IMR-90 (cell line): Measurements from ENCODE around the gene PCP4. TPM values are rescaled to one million over a fixed set of nuclear protein-coding genes. Genes with fewer than 3 reads are reported as not detected.

Experiments used
- ATAC-seq: fragments of 200-7000 bp; cut with Tn5 transposase; 2 replicates; pipeline ENCODE4 v1.9.1; 2020; ENCODE audit warnings: low read depth, mild to moderate bottlenecking, moderate library complexity
- BruUV-seq: library from RNA; stranded (reverse); fragments of 400-500 nt; replicated peaks from 2 replicates; lab custom pipeline; 2021; lab: Mats Ljungman, UMichigan
- CTCF ChIA-PET: fragments of 300-600 bp; formaldehyde crosslinking; extraction: SDS; loops from one replicate; lab custom pipeline; 2021; ENCODE audit warnings: antibody characterized with exemption; lab: Yijun Ruan, JAX
- POLR2A ChIA-PET: fragments of 300-600 bp; sonication (Branson Sonifier 250); formaldehyde crosslinking; loops from one replicate; lab custom pipeline; 2022; ENCODE audit warnings: antibody characterized with exemption; ENCODE audit not compliant: unreplicated experiment; lab: Charles Lee
- DNase-seq: peaks from one replicate; pipeline ENCODE4 v3.0.0; 2013
- H2AFZ ChIP-seq: replicated peaks from 2 replicates; pipeline ENCODE3; 2013; ENCODE audit warnings: low read length, mild to moderate bottlenecking; ENCODE audit not compliant: poor library complexity
- H2AK5ac ChIP-seq: 2 replicates; pipeline ENCODE4 v1.6.1; 2013; ENCODE audit warnings: low read depth, low read length, inconsistent platforms
- H2AK9ac ChIP-seq: replicated peaks from 2 replicates; pipeline ENCODE3; 2013; ENCODE audit warnings: mild to moderate bottlenecking, low read depth, low read length, moderate library complexity; ENCODE audit not compliant: poor library complexity
- H2BK120ac ChIP-seq: 2 replicates; pipeline ENCODE4 v1.6.1; 2013; ENCODE audit warnings: low read depth, low read length, inconsistent platforms
- H2BK15ac ChIP-seq: 3 replicates; pipeline ENCODE4 v1.6.1; 2013; ENCODE audit warnings: low read depth, low read length, inconsistent platforms
- H2BK20ac ChIP-seq: 2 replicates; pipeline ENCODE4 v1.6.1; 2013; ENCODE audit warnings: low read depth, mild to moderate bottlenecking, inconsistent platforms, low read length, moderate library complexity
- H2BK5ac ChIP-seq: 2 replicates; pipeline ENCODE4 v1.6.1; 2013; ENCODE audit warnings: mild to moderate bottlenecking, low read depth, low read length, inconsistent platforms; ENCODE audit not compliant: poor library complexity, severe bottlenecking
- H3K14ac ChIP-seq: replicated peaks from 2 replicates; pipeline ENCODE4 v1.6.1; 2013; ENCODE audit warnings: low read depth, low read length, inconsistent platforms
- H3K18ac ChIP-seq: 2 replicates; pipeline ENCODE4 v1.6.1; 2013; ENCODE audit warnings: low read depth, low read length, control low read depth
- H3K23ac ChIP-seq: 2 replicates; pipeline ENCODE4 v1.6.1; 2013; ENCODE audit warnings: low read depth, low read length, inconsistent platforms
- H3K27ac ChIP-seq: 2 replicates; pipeline ENCODE4 v1.5.1; 2013; ENCODE audit warnings: mild to moderate bottlenecking, control low read depth, low read length; ENCODE audit not compliant: insufficient read depth
- H3K27me3 ChIP-seq: 2 replicates; pipeline ENCODE4 v1.6.1; 2013; ENCODE audit warnings: low read length; ENCODE audit not compliant: control insufficient read depth, insufficient read depth
- H3K36me3 ChIP-seq: 2 replicates; pipeline ENCODE4 v1.6.1; 2013; ENCODE audit warnings: low read length, mixed read lengths; ENCODE audit not compliant: control insufficient read depth, insufficient read depth
- H3K4ac ChIP-seq: 2 replicates; pipeline ENCODE4 v1.6.1; 2013; ENCODE audit warnings: low read depth, low read length, inconsistent platforms
- H3K4me1 ChIP-seq: 2 replicates; pipeline ENCODE4 v1.6.1; 2013; ENCODE audit warnings: low read length, mixed read lengths; ENCODE audit not compliant: control insufficient read depth, insufficient read depth
- H3K4me2 ChIP-seq: 2 replicates; pipeline ENCODE4 v1.6.1; 2013; ENCODE audit warnings: low read depth, mild to moderate bottlenecking, control low read depth, low read length, moderate library complexity
- H3K4me3 ChIP-seq: 2 replicates; pipeline ENCODE4 v1.5.1; 2013; ENCODE audit warnings: low read depth, mild to moderate bottlenecking, control low read depth, low read length, moderate library complexity; ENCODE audit not compliant: insufficient read depth
- H3K56ac ChIP-seq: 2 replicates; pipeline ENCODE4 v1.6.1; 2013; ENCODE audit warnings: low read length, inconsistent platforms; ENCODE audit not compliant: insufficient read depth; ENCODE audit errors: extremely low read depth
- H3K79me1 ChIP-seq, 2 experiments: 2 replicates each; pipeline ENCODE4 v1.6.1; 2013; ENCODE audit warnings: low read length in 2 of 2, inconsistent platforms in 1 of 2, low read depth in 1 of 2
- H3K9ac ChIP-seq: 2 replicates; pipeline ENCODE4 v1.6.1; 2013; ENCODE audit warnings: low read depth, low read length, control low read depth
- H3K9me1 ChIP-seq: 2 replicates; pipeline ENCODE4 v1.6.1; 2013; ENCODE audit warnings: low read length, inconsistent platforms; ENCODE audit not compliant: insufficient read depth
- H3K9me3 ChIP-seq: 2 replicates; pipeline ENCODE4 v1.6.1; 2013; ENCODE audit warnings: low read length; ENCODE audit not compliant: control insufficient read depth, insufficient read depth
- H4K20me1 ChIP-seq: 2 replicates; pipeline ENCODE4 v1.6.1; 2013; ENCODE audit warnings: low read length, inconsistent platforms; ENCODE audit not compliant: insufficient read depth
- H4K5ac ChIP-seq: 2 replicates; pipeline ENCODE4 v1.6.1; 2013; ENCODE audit warnings: mild to moderate bottlenecking, low read depth, low read length, control low read depth
- H4K8ac ChIP-seq, 2 experiments: 2 replicates each; pipeline ENCODE4 v1.6.1; 2013; ENCODE audit warnings: low read depth in 2 of 2, low read length in 2 of 2, control low read depth in 1 of 2, inconsistent platforms in 1 of 2
- H4K91ac ChIP-seq: 2 replicates; pipeline ENCODE4 v1.6.1; 2013; ENCODE audit warnings: low read depth, low read length, inconsistent platforms; ENCODE audit not compliant: insufficient read depth
- BHLHE40 ChIP-seq: fragments of 150-350 bp; IDR thresholded peaks from 2 replicates; pipeline ENCODE4 v1.6.1; 2016; ENCODE audit warnings: mild to moderate bottlenecking, low read depth, low read length
- CEBPB ChIP-seq: IDR thresholded peaks from 2 replicates; pipeline ENCODE4 v1.6.1; 2012; ENCODE audit warnings: low read depth, low read length, improper control_type of control experiment
- CHD1 ChIP-seq: IDR thresholded peaks from 2 replicates; pipeline ENCODE4 v1.6.1; 2012; ENCODE audit warnings: low read depth, low read length, improper control_type of control experiment
- CTCF ChIP-seq: conservative IDR thresholded peaks from 2 replicates; pipeline ENCODE4 v1.5.1; 2012; ENCODE audit warnings: mild to moderate bottlenecking, low read depth, low read length, improper control_type of control experiment
- ELK1 ChIP-seq: fragments of 150-350 bp; IDR thresholded peaks from 2 replicates; pipeline ENCODE4 v1.6.1; 2016; ENCODE audit warnings: low read depth, mild to moderate bottlenecking, low read length, moderate library complexity, borderline replicate concordance
- FOS ChIP-seq: fragments of 150-350 bp; IDR thresholded peaks from 2 replicates; pipeline ENCODE4 v1.6.1; 2016; ENCODE audit warnings: low read depth, low read length
- MAFK ChIP-seq: IDR thresholded peaks from 2 replicates; pipeline ENCODE4 v1.6.1; 2012; ENCODE audit warnings: low read depth, low read length, improper control_type of control experiment
- MXI1 ChIP-seq: IDR thresholded peaks from 2 replicates; pipeline ENCODE4 v1.6.1; 2012; ENCODE audit warnings: low read depth, mild to moderate bottlenecking, low read length, moderate library complexity, borderline replicate concordance
- NFE2L2 ChIP-seq: fragments of 150-350 bp; IDR thresholded peaks from 2 replicates; pipeline ENCODE4 v1.6.1; 2016; ENCODE audit warnings: low read depth, mild to moderate bottlenecking, low read length
- POLR2A ChIP-seq: IDR thresholded peaks from 2 replicates; pipeline ENCODE4 v1.6.1; 2012; ENCODE audit warnings: mild to moderate bottlenecking, low read depth, low read length
- RAD21 ChIP-seq: IDR thresholded peaks from 2 replicates; pipeline ENCODE4 v1.6.1; 2012; ENCODE audit warnings: low read length, improper control_type of control experiment
- RCOR1 ChIP-seq: IDR thresholded peaks from 2 replicates; pipeline ENCODE4 v1.6.1; 2012; ENCODE audit warnings: mild to moderate bottlenecking, low read length, improper control_type of control experiment; ENCODE audit not compliant: insufficient replicate concordance
- SMC3 ChIP-seq: fragments of 150-350 bp; IDR thresholded peaks from 2 replicates; pipeline ENCODE4 v1.6.1; 2016; ENCODE audit warnings: low read depth, mild to moderate bottlenecking, antibody characterized with exemption, low read length, moderate library complexity
- USF2 ChIP-seq: fragments of 150-350 bp; IDR thresholded peaks from 2 replicates; pipeline ENCODE4 v1.6.1; 2017; ENCODE audit warnings: mild to moderate bottlenecking, antibody characterized with exemption, low read length, low read depth
- WGBS, 2 experiments: methylation state at CpG; one replicate each; pipeline versions ENCODE4 v1.1.5 to v1.1.7; 2013; ENCODE audit warnings: missing lambda C conversion rate in 2 of 2; ENCODE audit not compliant: insufficient read length in 1 of 2; ENCODE audit errors: extremely low coverage in 2 of 2; 5-methylcytosine and 5-hydroxymethylcytosine counted together
- dilution Hi-C: fragments of 300-500 bp; cut with HindIII; formaldehyde crosslinking; loops from one replicate; pipeline ENCODE4 v1.14.3; 2018; ENCODE audit warnings: low sequenced_read_pairs; ENCODE audit not compliant: unreplicated experiment
- in situ Hi-C: fragments of 300-500 bp; cut with MboI; formaldehyde crosslinking; loops from 3 replicates; pipeline ENCODE4 v1.14.3; 2019; ENCODE audit warnings: low sequenced_read_pairs, inconsistent platforms, mixed read lengths
- intact Hi-C: fragments of 100-400 bp; cut with micrococcal nuclease; formaldehyde crosslinking; loops from 2 replicates; pipeline ENCODE4 v1.10.0; 2022
- polyA plus RNA-seq, 3 experiments: library from polyadenylated mRNA; depleted of rRNA; stranded (reverse); fragments of >200 nt; gene quantifications; 2 replicates each; pipeline ENCODE4 v1.2.3, GENCODE V29; 2012; ENCODE audit warnings: low replicate concordance in 1 of 3
- total RNA-seq: library from RNA; depleted of rRNA; stranded (reverse); fragments of >200 nt; gene quantifications from 2 replicates; pipeline ENCODE4 v1.2.3, GENCODE V29; 2012

Gene PCP4
- total and polyA plus RNA-seq, 2 of the 4 experiments (the other 2 are of a cell fraction) = not detected

GRCh38 chr21:39891111-39891510 is 23.9 kb downstream of the PCP4 start:
- DNase-seq = no peak
- no peak overlapping the region for H2BK120ac ChIP-seq
- intact Hi-C loops (no loop called here), in situ Hi-C loops (no loop called here), dilution Hi-C loops (no loop called here)
- ChIA-PET POLR2A (no interaction called here), CTCF (no interaction called here)
- H2AK9ac ChIP-seq = no peak overlapping the region
- 45% methylated on average over 2 of the region's 5 CpGs; no CpG with 5 or more reads in 1 of the 2 experiments for WGBS, 2 experiments
- no peaks in the 10 kb centered on the region for H4K20me1 ChIP-seq
- no peaks in the 10 kb centered on the region for H3K36me3 ChIP-seq
- no peak overlapping the region for H2AK5ac ChIP-seq
- no peaks in the 10 kb centered on the region for H3K9me1 ChIP-seq
- no peaks in the 10 kb centered on the region for H3K79me1 ChIP-seq
- no peak overlapping the region for H4K91ac ChIP-seq
- peaks cover 27% of the 10 kb centered on the region for H3K9me3 ChIP-seq
- no peak overlapping the region for H3K4me3 ChIP-seq
- ATAC-seq = no peak
- no peak overlapping the region for H4K5ac ChIP-seq
- BruUV-seq = no TSS peak
- no peak for TF ChIP-seq RAD21
- no peak for TF ChIP-seq CEBPB
- no peak for TF ChIP-seq SMC3
- TF ChIP-seq NFE2L2 = no peak
- no peak for TF ChIP-seq RCOR1
- no peak for TF ChIP-seq ELK1
- TF ChIP-seq POLR2A = no peak
- TF ChIP-seq FOS = no peak
- TF ChIP-seq BHLHE40 = no peak
- no peak for TF ChIP-seq USF2
- no peak for TF ChIP-seq CHD1
- TF ChIP-seq MAFK = no peak
- TF ChIP-seq CTCF = no peak
- TF ChIP-seq MXI1 = no peak
- H2AFZ ChIP-seq = no peak overlapping the region
- H3K18ac ChIP-seq = no peak overlapping the region
- no peak overlapping the region for H4K8ac ChIP-seq
- no peak overlapping the region for H3K23ac ChIP-seq
- no peak overlapping the region for H3K9ac ChIP-seq
- H2BK15ac ChIP-seq = no peak overlapping the region
- no peaks in the 10 kb centered on the region for H3K27me3 ChIP-seq
- no peak overlapping the region for H3K14ac ChIP-seq
- H3K4ac ChIP-seq = no peak overlapping the region
- no peak overlapping the region for H2BK20ac ChIP-seq
- H3K27ac ChIP-seq = no peak overlapping the region
- H3K56ac ChIP-seq = no peak overlapping the region
- no peaks in the 10 kb centered on the region for H3K4me1 ChIP-seq
- no peak overlapping the region for H3K4me2 ChIP-seq
- no peak overlapping the region for H2BK5ac ChIP-seq
